Vagina (tissue), 2 donors: ENCODE data around the gene ARL5B.

Experiments used
- POLR2A ChIP-seq, 2 donors: fragments of 450-650 bp; IDR thresholded peaks; one replicate each; pipeline ENCODE4 v1.6.1; 2017; ENCODE audit warnings: antibody characterized with exemption in 2 of 2, mild to moderate bottlenecking in 2 of 2, moderate library complexity in 2 of 2
- POLR2AphosphoS5 ChIP-seq, 2 donors: sonication (generic); formaldehyde crosslinking; IDR thresholded peaks; one replicate each; pipeline ENCODE4 v1.9.0; 2017; ENCODE audit warnings: antibody characterized with exemption in 2 of 2, mild to moderate bottlenecking in 2 of 2, low read depth in 1 of 2; ENCODE audit not compliant: insufficient read depth in 1 of 2
- TF ChIP-seq, protein P1 (sequence below), 3 experiments: fragments of 450-650 bp in 2 of 3; fragments of 200-600 bp in 1 of 3; sonication (generic) in 1 of 3; IDR thresholded peaks; one replicate each; pipeline ENCODE4 v1.5.1; 2017 to 2019; ENCODE audit warnings: antibody characterized with exemption in 3 of 3, mild to moderate bottlenecking in 2 of 3, moderate library complexity in 2 of 3

DNA sequence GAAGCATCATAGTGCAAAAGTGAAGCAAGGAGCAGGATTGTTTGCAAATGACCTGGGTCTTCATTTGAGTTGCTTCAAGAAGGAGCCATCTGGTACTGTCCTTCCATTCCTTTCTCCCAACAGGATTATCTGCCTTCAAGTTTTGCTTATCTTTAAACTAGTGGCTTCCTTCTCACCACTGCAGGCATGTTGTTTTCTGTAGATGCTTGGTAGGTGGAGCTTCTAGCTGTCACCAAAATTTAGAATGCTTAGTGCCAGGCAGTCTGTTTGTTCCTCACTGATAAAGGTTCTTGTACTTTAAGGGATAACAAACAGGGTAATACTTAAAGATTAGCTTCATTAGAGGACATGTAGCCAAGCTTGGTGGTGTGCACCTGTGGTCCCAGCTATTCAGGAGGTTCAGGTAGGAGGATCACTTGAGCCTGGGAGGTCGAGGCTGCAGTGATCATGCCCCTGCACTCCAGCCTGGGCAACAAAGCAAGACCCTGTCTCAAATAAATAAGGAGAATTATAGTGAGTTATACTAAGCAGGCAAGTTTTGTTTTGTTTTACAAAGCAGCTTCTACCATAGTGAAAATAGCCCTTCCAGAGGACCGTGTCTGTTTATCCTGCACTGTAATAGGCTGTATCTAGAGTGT is 5.7 kb downstream of the ARL5B start:
- TF ChIP-seq, protein P1, sequence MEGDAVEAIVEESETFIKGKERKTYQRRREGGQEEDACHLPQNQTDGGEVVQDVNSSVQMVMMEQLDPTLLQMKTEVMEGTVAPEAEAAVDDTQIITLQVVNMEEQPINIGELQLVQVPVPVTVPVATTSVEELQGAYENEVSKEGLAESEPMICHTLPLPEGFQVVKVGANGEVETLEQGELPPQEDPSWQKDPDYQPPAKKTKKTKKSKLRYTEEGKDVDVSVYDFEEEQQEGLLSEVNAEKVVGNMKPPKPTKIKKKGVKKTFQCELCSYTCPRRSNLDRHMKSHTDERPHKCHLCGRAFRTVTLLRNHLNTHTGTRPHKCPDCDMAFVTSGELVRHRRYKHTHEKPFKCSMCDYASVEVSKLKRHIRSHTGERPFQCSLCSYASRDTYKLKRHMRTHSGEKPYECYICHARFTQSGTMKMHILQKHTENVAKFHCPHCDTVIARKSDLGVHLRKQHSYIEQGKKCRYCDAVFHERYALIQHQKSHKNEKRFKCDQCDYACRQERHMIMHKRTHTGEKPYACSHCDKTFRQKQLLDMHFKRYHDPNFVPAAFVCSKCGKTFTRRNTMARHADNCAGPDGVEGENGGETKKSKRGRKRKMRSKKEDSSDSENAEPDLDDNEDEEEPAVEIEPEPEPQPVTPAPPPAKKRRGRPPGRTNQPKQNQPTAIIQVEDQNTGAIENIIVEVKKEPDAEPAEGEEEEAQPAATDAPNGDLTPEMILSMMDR (IDR thresholded peaks at IDR 0.05) = no peak
- no peak for TF ChIP-seq POLR2A (IDR thresholded peaks at IDR 0.05)
- no peak for TF ChIP-seq POLR2AphosphoS5 (IDR thresholded peaks at IDR 0.05; ENCODE audit: insufficient read depth in 1 of 2, low read depth in 1 of 2)
